ENCODE results near the gene BRINP2.

Gene BRINP2

GRCh38 chr1:177329871-177330270, 159.1 kb downstream of the BRINP2 start:
- DNase-seq = no peak
